ENCODE data around the gene CDKAL1.
"Not testable (repeated sequence)": the region's sequence is repeated elsewhere in the genome, so short reads cannot be mapped to it uniquely, and the experiment has no call there.

Gene CDKAL1

GRCh38 chr6:20525208-20525607 lies 9.0 kb upstream of the CDKAL1 start:
- H3K9ac ChIP-seq (ENCODE audit: low read depth in 1 of 2, low read length in 2 of 2); H3K4me3 ChIP-seq (ENCODE audit: low read depth in 1 of 2, low read length in 2 of 2); H3K36me3 ChIP-seq (ENCODE audit: control insufficient read depth in 1 of 2, insufficient read depth in 2 of 2, low read length in 2 of 2); H3K27ac ChIP-seq (ENCODE audit: low read depth, low read length); H3K27me3 ChIP-seq (ENCODE audit: control insufficient read depth in 1 of 2, insufficient read depth in 2 of 2, low read length in 2 of 2); H3K4me1 ChIP-seq (ENCODE audit: control insufficient read depth in 1 of 2, insufficient read depth in 2 of 2, low read length in 2 of 2); H3K9me3 ChIP-seq (ENCODE audit: control insufficient read depth in 1 of 2, low read length in 2 of 2): not testable (repeated sequence)

GRCh38 chr6:20529086-20529448 lies 5.2 kb upstream of the CDKAL1 start:
- not testable (repeated sequence) for H3K4me3 ChIP-seq (ENCODE audit: low read depth in 1 of 2, low read length in 2 of 2); H3K27ac ChIP-seq (ENCODE audit: low read depth, low read length); H3K36me3 ChIP-seq (ENCODE audit: control insufficient read depth in 1 of 2, insufficient read depth in 2 of 2, low read length in 2 of 2); H3K4me1 ChIP-seq (ENCODE audit: control insufficient read depth in 1 of 2, insufficient read depth in 2 of 2, low read length in 2 of 2); H3K9me3 ChIP-seq (ENCODE audit: control insufficient read depth in 1 of 2, low read length in 2 of 2); H3K9ac ChIP-seq (ENCODE audit: low read depth in 1 of 2, low read length in 2 of 2); H3K27me3 ChIP-seq (ENCODE audit: control insufficient read depth in 1 of 2, insufficient read depth in 2 of 2, low read length in 2 of 2)

GRCh38 chr6:20532881-20533280 lies 1.4 kb upstream of the CDKAL1 start:
- Histone ChIP-seq H3K36me3 (ENCODE audit: control insufficient read depth in 1 of 2, insufficient read depth in 2 of 2, low read length in 2 of 2) (no peaks in the 10 kb centered on the region), H3K27me3 (ENCODE audit: control insufficient read depth in 1 of 2, insufficient read depth in 2 of 2, low read length in 2 of 2) (no peaks in the 10 kb centered on the region), H3K4me3 (ENCODE audit: low read depth in 1 of 2, low read length in 2 of 2) (no peak overlapping the region), H3K9me3 (ENCODE audit: control insufficient read depth in 1 of 2, low read length in 2 of 2) (no peaks in the 10 kb centered on the region), H3K9ac (ENCODE audit: low read depth in 1 of 2, low read length in 2 of 2) (no peak overlapping the region), H3K27ac (ENCODE audit: low read depth, low read length) (no peak overlapping the region), H3K4me1 (ENCODE audit: control insufficient read depth in 1 of 2, insufficient read depth in 2 of 2, low read length in 2 of 2) (peaks cover 10 to 16% of the 10 kb centered on the region in 2 donors)

- peaks cover 0 to 2% of the 10 kb centered on the region in 2 donors for H3K36me3 ChIP-seq (ENCODE audit: control insufficient read depth in 1 of 2, insufficient read depth in 2 of 2, low read length in 2 of 2)
- H3K4me1 ChIP-seq (ENCODE audit: control insufficient read depth in 1 of 2, insufficient read depth in 2 of 2, low read length in 2 of 2) = peaks cover 10 to 12% of the 10 kb centered on the region in 2 donors
- H3K4me3 ChIP-seq (ENCODE audit: low read depth in 1 of 2, low read length in 2 of 2) = peak overlapping the region; percentile 92 to 97
- H3K9me3 ChIP-seq (ENCODE audit: control insufficient read depth in 1 of 2, low read length in 2 of 2) = no peaks in the 10 kb centered on the region
- no peak overlapping the region for H3K27ac ChIP-seq (ENCODE audit: low read depth, low read length)
- H3K27me3 ChIP-seq (ENCODE audit: control insufficient read depth in 1 of 2, insufficient read depth in 2 of 2, low read length in 2 of 2) = no peaks in the 10 kb centered on the region
- peak overlapping the region in 1 of 2 donors; percentile 76 for H3K9ac ChIP-seq (ENCODE audit: low read depth in 1 of 2, low read length in 2 of 2)
Observed at GRCh38 chr6:20533746-20534294, 437 bp upstream of the CDKAL1 start.

GRCh38 chr6:20538131-20538662 lies 3.9 kb downstream of the CDKAL1 start:
- Histone ChIP-seq H3K4me1 (ENCODE audit: control insufficient read depth in 1 of 2, insufficient read depth in 2 of 2, low read length in 2 of 2) (peaks cover 10 to 12% of the 10 kb centered on the region in 2 donors), H3K9me3 (ENCODE audit: control insufficient read depth in 1 of 2, low read length in 2 of 2) (no peaks in the 10 kb centered on the region), H3K27ac (ENCODE audit: low read depth, low read length) (no peak overlapping the region), H3K9ac (ENCODE audit: low read depth in 1 of 2, low read length in 2 of 2) (no peak overlapping the region), H3K27me3 (ENCODE audit: control insufficient read depth in 1 of 2, insufficient read depth in 2 of 2, low read length in 2 of 2) (no peaks in the 10 kb centered on the region), H3K4me3 (ENCODE audit: low read depth in 1 of 2, low read length in 2 of 2) (no peak overlapping the region), H3K36me3 (ENCODE audit: control insufficient read depth in 1 of 2, insufficient read depth in 2 of 2, low read length in 2 of 2) (peaks cover 4 to 6% of the 10 kb centered on the region in 2 donors)

GRCh38 chr6:20538907-20539306 lies 4.7 kb downstream of the CDKAL1 start:
- no peaks in the 10 kb centered on the region for H3K27me3 ChIP-seq (ENCODE audit: control insufficient read depth in 1 of 2, insufficient read depth in 2 of 2, low read length in 2 of 2)
- peaks cover 4 to 6% of the 10 kb centered on the region in 2 donors for H3K36me3 ChIP-seq (ENCODE audit: control insufficient read depth in 1 of 2, insufficient read depth in 2 of 2, low read length in 2 of 2)
- no peak overlapping the region for H3K4me3 ChIP-seq (ENCODE audit: low read depth in 1 of 2, low read length in 2 of 2)
- H3K9ac ChIP-seq (ENCODE audit: low read depth in 1 of 2, low read length in 2 of 2) = no peak overlapping the region
- peaks cover 10 to 12% of the 10 kb centered on the region in 2 donors for H3K4me1 ChIP-seq (ENCODE audit: control insufficient read depth in 1 of 2, insufficient read depth in 2 of 2, low read length in 2 of 2)
- no peaks in the 10 kb centered on the region for H3K9me3 ChIP-seq (ENCODE audit: control insufficient read depth in 1 of 2, low read length in 2 of 2)
- no peak overlapping the region for H3K27ac ChIP-seq (ENCODE audit: low read depth, low read length)

GRCh38 chr6:20539387-20539786 lies 5.1 kb downstream of the CDKAL1 start:
- no peak overlapping the region for H3K27ac ChIP-seq (ENCODE audit: low read depth, low read length)
- peaks cover 10 to 12% of the 10 kb centered on the region in 2 donors for H3K4me1 ChIP-seq (ENCODE audit: control insufficient read depth in 1 of 2, insufficient read depth in 2 of 2, low read length in 2 of 2)
- no peak overlapping the region for H3K4me3 ChIP-seq (ENCODE audit: low read depth in 1 of 2, low read length in 2 of 2)
- H3K9ac ChIP-seq (ENCODE audit: low read depth in 1 of 2, low read length in 2 of 2) = no peak overlapping the region
- no peaks in the 10 kb centered on the region for H3K9me3 ChIP-seq (ENCODE audit: control insufficient read depth in 1 of 2, low read length in 2 of 2)
- H3K27me3 ChIP-seq (ENCODE audit: control insufficient read depth in 1 of 2, insufficient read depth in 2 of 2, low read length in 2 of 2) = no peaks in the 10 kb centered on the region
- H3K36me3 ChIP-seq (ENCODE audit: control insufficient read depth in 1 of 2, insufficient read depth in 2 of 2, low read length in 2 of 2) = peaks cover 4 to 6% of the 10 kb centered on the region in 2 donors

GRCh38 chr6:20540683-20541082 lies 6.4 kb downstream of the CDKAL1 start:
- H3K27me3 ChIP-seq (ENCODE audit: control insufficient read depth in 1 of 2, insufficient read depth in 2 of 2, low read length in 2 of 2) = no peaks in the 10 kb centered on the region

GRCh38 chr6:20541382-20541781 lies 7.1 kb downstream of the CDKAL1 start:
- H3K9ac ChIP-seq (ENCODE audit: low read depth in 1 of 2, low read length in 2 of 2) = no peak overlapping the region
- H3K4me3 ChIP-seq (ENCODE audit: low read depth in 1 of 2, low read length in 2 of 2) = no peak overlapping the region
- peaks cover 4 to 10% of the 10 kb centered on the region in 2 donors for H3K36me3 ChIP-seq (ENCODE audit: control insufficient read depth in 1 of 2, insufficient read depth in 2 of 2, low read length in 2 of 2)
- H3K4me1 ChIP-seq (ENCODE audit: control insufficient read depth in 1 of 2, insufficient read depth in 2 of 2, low read length in 2 of 2) = no peaks in the 10 kb centered on the region
- H3K27ac ChIP-seq (ENCODE audit: low read depth, low read length) = no peak overlapping the region
- no peaks in the 10 kb centered on the region for H3K9me3 ChIP-seq (ENCODE audit: control insufficient read depth in 1 of 2, low read length in 2 of 2)
- H3K27me3 ChIP-seq (ENCODE audit: control insufficient read depth in 1 of 2, insufficient read depth in 2 of 2, low read length in 2 of 2) = no peaks in the 10 kb centered on the region

More at GRCh38 chr6:20540683-20541082, 6.4 kb downstream of the CDKAL1 start:
- peaks cover 4 to 6% of the 10 kb centered on the region in 2 donors for H3K36me3 ChIP-seq (ENCODE audit: control insufficient read depth in 1 of 2, insufficient read depth in 2 of 2, low read length in 2 of 2)
- H3K4me1 ChIP-seq (ENCODE audit: control insufficient read depth in 1 of 2, insufficient read depth in 2 of 2, low read length in 2 of 2) = peaks cover 1 to 4% of the 10 kb centered on the region in 2 donors
- no peak overlapping the region for H3K4me3 ChIP-seq (ENCODE audit: low read depth in 1 of 2, low read length in 2 of 2)
- no peaks in the 10 kb centered on the region for H3K9me3 ChIP-seq (ENCODE audit: control insufficient read depth in 1 of 2, low read length in 2 of 2)
- H3K9ac ChIP-seq (ENCODE audit: low read depth in 1 of 2, low read length in 2 of 2) = no peak overlapping the region
- no peak overlapping the region for H3K27ac ChIP-seq (ENCODE audit: low read depth, low read length)

- Histone ChIP-seq H3K4me3 (ENCODE audit: low read depth in 1 of 2, low read length in 2 of 2) (no peak overlapping the region), H3K9ac (ENCODE audit: low read depth in 1 of 2, low read length in 2 of 2) (no peak overlapping the region), H3K4me1 (ENCODE audit: control insufficient read depth in 1 of 2, insufficient read depth in 2 of 2, low read length in 2 of 2) (no peaks in the 10 kb centered on the region), H3K9me3 (ENCODE audit: control insufficient read depth in 1 of 2, low read length in 2 of 2) (no peaks in the 10 kb centered on the region), H3K27me3 (ENCODE audit: control insufficient read depth in 1 of 2, insufficient read depth in 2 of 2, low read length in 2 of 2) (no peaks in the 10 kb centered on the region), H3K36me3 (ENCODE audit: control insufficient read depth in 1 of 2, insufficient read depth in 2 of 2, low read length in 2 of 2) (peaks cover 4 to 14% of the 10 kb centered on the region in 2 donors), H3K27ac (ENCODE audit: low read depth, low read length) (no peak overlapping the region)
Observed at GRCh38 chr6:20542927-20543602, 8.8 kb downstream of the CDKAL1 start.
